ENCODE results near the gene SLCO4A1.

GRCh38 chr20:62719250-62719935 is 77.1 kb downstream of the SLCO4A1 start:
- TF ChIP-seq, protein P1, sequence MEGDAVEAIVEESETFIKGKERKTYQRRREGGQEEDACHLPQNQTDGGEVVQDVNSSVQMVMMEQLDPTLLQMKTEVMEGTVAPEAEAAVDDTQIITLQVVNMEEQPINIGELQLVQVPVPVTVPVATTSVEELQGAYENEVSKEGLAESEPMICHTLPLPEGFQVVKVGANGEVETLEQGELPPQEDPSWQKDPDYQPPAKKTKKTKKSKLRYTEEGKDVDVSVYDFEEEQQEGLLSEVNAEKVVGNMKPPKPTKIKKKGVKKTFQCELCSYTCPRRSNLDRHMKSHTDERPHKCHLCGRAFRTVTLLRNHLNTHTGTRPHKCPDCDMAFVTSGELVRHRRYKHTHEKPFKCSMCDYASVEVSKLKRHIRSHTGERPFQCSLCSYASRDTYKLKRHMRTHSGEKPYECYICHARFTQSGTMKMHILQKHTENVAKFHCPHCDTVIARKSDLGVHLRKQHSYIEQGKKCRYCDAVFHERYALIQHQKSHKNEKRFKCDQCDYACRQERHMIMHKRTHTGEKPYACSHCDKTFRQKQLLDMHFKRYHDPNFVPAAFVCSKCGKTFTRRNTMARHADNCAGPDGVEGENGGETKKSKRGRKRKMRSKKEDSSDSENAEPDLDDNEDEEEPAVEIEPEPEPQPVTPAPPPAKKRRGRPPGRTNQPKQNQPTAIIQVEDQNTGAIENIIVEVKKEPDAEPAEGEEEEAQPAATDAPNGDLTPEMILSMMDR (conservative IDR thresholded peaks at IDR 0.05; ENCODE audit: low read depth, low read length), result no peak
- TF ChIP-seq EZH2 (IDR thresholded peaks at IDR 0.05; ENCODE audit: borderline replicate concordance, low read depth, low read length, poor library complexity, severe bottlenecking), result no peak
